ENCODE measurements around the gene DPP7. TPM values are rescaled to one million over a fixed set of nuclear protein-coding genes. Genes with fewer than 3 reads are reported as not detected.

Gene DPP7
- total and polyA plus RNA-seq, 2 of the 8 experiments (the other 6 are each of a cell fraction or from before 2014, with no cell fraction given) = 21.2 to 26.8 TPM

GRCh38 chr9:137065336-137065967 lies 49.1 kb downstream of the DPP7 start (continued):
- TF ChIP-seq CHD7 (IDR thresholded peaks at IDR 0.05; ENCODE audit: insufficient replicate concordance, low read length) = no peak
- no peak for TF ChIP-seq SP4 (IDR thresholded peaks at IDR 0.05; ENCODE audit: low read length)
- TF ChIP-seq HDAC6 (IDR thresholded peaks at IDR 0.05; ENCODE audit: low read depth, low read length) = no peak
